ENCODE measurements around the gene CDC20B. TPM values are rescaled to one million over a fixed set of nuclear protein-coding genes. Genes with fewer than 3 reads are reported as not detected.
A peak's percentile ranks its signal among the peaks of the same experiment; 100 is the strongest.

The CDC20B gene
- total and polyA plus RNA-seq, 2 experiments from 2014 or later: not detected

DNA sequence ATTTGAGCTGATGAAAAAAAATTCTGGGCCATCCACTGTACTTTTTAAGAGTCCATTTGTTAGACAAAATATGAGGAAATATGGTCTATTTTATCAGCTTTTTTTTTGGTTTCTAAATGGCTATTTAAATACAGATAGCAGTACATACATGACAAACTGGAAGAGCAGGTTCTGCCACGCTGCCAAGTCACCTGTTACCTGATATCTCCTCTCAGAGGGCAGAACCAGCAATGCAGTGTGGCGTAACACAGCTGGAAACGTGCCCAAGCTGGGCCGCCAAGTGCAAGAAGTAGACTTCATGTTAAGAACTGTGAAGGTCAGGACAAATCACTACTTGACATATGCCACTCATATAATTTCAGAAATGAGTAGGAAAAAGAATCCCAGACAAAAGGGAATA, 46.0 kb upstream of the CDC20B start:
- Mint-ChIP-seq H3K9me3 (peaks cover 2% of the 10 kb centered on the region; the same call in 1 of the 3 replicates), H3K27me3 (ENCODE audit: insufficient read depth, low read depth, poor library complexity) (peaks cover 58% of the 10 kb centered on the region), H3K36me3 (ENCODE audit: low read depth) (no peaks in the 10 kb centered on the region), H3K4me1 (peaks cover 42% of the 10 kb centered on the region), H3K27ac (no peak overlapping the region), H3K4me3 (peak overlapping the region; percentile 53)
- TF ChIP-seq, protein P1, sequence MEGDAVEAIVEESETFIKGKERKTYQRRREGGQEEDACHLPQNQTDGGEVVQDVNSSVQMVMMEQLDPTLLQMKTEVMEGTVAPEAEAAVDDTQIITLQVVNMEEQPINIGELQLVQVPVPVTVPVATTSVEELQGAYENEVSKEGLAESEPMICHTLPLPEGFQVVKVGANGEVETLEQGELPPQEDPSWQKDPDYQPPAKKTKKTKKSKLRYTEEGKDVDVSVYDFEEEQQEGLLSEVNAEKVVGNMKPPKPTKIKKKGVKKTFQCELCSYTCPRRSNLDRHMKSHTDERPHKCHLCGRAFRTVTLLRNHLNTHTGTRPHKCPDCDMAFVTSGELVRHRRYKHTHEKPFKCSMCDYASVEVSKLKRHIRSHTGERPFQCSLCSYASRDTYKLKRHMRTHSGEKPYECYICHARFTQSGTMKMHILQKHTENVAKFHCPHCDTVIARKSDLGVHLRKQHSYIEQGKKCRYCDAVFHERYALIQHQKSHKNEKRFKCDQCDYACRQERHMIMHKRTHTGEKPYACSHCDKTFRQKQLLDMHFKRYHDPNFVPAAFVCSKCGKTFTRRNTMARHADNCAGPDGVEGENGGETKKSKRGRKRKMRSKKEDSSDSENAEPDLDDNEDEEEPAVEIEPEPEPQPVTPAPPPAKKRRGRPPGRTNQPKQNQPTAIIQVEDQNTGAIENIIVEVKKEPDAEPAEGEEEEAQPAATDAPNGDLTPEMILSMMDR (conservative IDR thresholded peaks at IDR 0.05; ENCODE audit: low read depth in 2 of 2): peak in 1 of 2 experiments; percentile 17; a peak in 1 of 4 replicates
- TF ChIP-seq, protein P2, sequence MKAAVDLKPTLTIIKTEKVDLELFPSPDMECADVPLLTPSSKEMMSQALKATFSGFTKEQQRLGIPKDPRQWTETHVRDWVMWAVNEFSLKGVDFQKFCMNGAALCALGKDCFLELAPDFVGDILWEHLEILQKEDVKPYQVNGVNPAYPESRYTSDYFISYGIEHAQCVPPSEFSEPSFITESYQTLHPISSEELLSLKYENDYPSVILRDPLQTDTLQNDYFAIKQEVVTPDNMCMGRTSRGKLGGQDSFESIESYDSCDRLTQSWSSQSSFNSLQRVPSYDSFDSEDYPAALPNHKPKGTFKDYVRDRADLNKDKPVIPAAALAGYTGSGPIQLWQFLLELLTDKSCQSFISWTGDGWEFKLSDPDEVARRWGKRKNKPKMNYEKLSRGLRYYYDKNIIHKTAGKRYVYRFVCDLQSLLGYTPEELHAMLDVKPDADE (IDR thresholded peaks at IDR 0.05): no peak
- H3K36me3 ChIP-seq (ENCODE audit: insufficient read depth): no peaks in the 10 kb centered on the region
- no peak for ATAC-seq
- H3K4me1 ChIP-seq (ENCODE audit: insufficient read depth): peaks cover 21% of the 10 kb centered on the region
- 0 out of 2 replicates have a peak, but pooled peaks cover 4% of the 10 kb centered on the region for H3F3A ChIP-seq (replicated peaks; ENCODE audit: low read depth)
- H3K4me3 ChIP-seq: no peak overlapping the region
- no peak overlapping the region for H2AFZ ChIP-seq
- H3K4me2 ChIP-seq: peak overlapping the region; percentile 82
- peaks cover 12% of the 10 kb centered on the region; the same call in 1 of the 2 replicates for H4K20me1 ChIP-seq (replicated peaks; ENCODE audit: insufficient read depth)
- H3K79me2 ChIP-seq (replicated peaks; ENCODE audit: insufficient read depth): no peaks in the 10 kb centered on the region
- H3K9me2 ChIP-seq (ENCODE audit: insufficient read depth): no peaks in the 10 kb centered on the region
- H3K27ac ChIP-seq (ENCODE audit: low read depth): no peak overlapping the region
- peak; percentile 80 for DNase-seq (ENCODE audit: low spot score)
- peaks cover 62% of the 10 kb centered on the region for H3K27me3 ChIP-seq (ENCODE audit: insufficient read depth)

DNA sequence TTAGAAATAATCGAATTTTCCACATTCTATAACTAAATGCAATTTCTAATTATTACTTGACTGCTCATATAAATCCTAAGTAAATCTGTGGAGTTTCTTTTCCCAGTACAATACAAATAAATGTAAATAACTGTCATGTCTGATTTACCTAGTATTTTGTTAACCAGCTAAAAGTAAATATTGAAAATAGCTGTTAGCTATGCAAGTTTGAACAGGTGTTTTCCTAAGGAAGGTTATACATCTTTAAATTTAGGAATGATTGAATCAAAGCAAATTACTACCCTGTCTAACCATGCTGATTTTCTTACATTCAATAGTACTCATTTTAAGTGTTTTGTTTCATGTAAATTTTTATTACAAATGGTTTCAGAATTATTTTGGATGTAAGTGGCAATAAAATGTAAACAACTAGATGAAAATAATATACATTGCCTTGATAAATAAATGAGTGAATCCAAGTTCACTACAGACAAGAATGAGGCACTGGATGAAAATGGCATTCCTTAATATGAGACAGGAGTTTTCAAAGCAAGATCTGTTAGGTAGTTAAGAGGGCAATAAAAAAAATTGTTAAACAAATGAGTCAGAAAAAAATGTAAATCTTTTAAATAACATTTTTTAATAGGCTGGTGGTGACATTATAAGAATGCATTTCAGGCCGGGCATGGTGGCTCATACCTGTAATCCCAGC, 38.4 kb upstream of the CDC20B start:
- Histone ChIP-seq H3K4me2 (no peak overlapping the region), H2AFZ (no peak overlapping the region), H3K4me3 (no peak overlapping the region), H4K20me1 (replicated peaks; ENCODE audit: insufficient read depth) (no peaks in the 10 kb centered on the region), H3K36me3 (ENCODE audit: insufficient read depth) (no peaks in the 10 kb centered on the region), H3K9me2 (ENCODE audit: insufficient read depth) (no peaks in the 10 kb centered on the region), H3K4me1 (ENCODE audit: insufficient read depth) (no peaks in the 10 kb centered on the region), H3K27me3 (ENCODE audit: insufficient read depth) (peaks cover 7% of the 10 kb centered on the region; the same call in 1 of the 2 replicates), H3K79me2 (replicated peaks; ENCODE audit: insufficient read depth) (no peaks in the 10 kb centered on the region), H3K27ac (ENCODE audit: low read depth) (no peak overlapping the region), H3F3A (replicated peaks; ENCODE audit: low read depth) (no peaks in the 10 kb centered on the region)
- H3K27ac Mint-ChIP-seq: no peak overlapping the region
- ATAC-seq (no peak), DNase-seq (ENCODE audit: low spot score) (no peak)
- no peaks in the 10 kb centered on the region for H3K9me3 Mint-ChIP-seq
- H3K36me3 Mint-ChIP-seq (ENCODE audit: low read depth): no peaks in the 10 kb centered on the region
- peaks cover 11% of the 10 kb centered on the region for H3K27me3 Mint-ChIP-seq (ENCODE audit: insufficient read depth, low read depth, poor library complexity)
- peaks cover 4% of the 10 kb centered on the region; the same call in 1 of the 3 replicates for H3K4me1 Mint-ChIP-seq
- H3K4me3 Mint-ChIP-seq: no peak overlapping the region
- TF ChIP-seq EZH2phosphoT487 (IDR thresholded peaks at IDR 0.05; ENCODE audit: unreplicated experiment) (no peak), JUNB (IDR thresholded peaks at IDR 0.05; ENCODE audit: unreplicated experiment) (no peak), ZNF331 (CRISPR knock-in tag; IDR thresholded peaks at IDR 0.05; ENCODE audit: low read depth) (no peak), NANOG (IDR thresholded peaks at IDR 0.05; ENCODE audit: borderline replicate concordance) (no peak), ZNF114 (CRISPR knock-in tag; IDR thresholded peaks at IDR 0.05) (no peak), EZH2 (IDR thresholded peaks at IDR 0.05; ENCODE audit: low read depth, unreplicated experiment) (no peak), POLR2AphosphoS5 (IDR thresholded peaks at IDR 0.05; ENCODE audit: low read depth) (no peak)
- TF ChIP-seq, protein P1 (conservative IDR thresholded peaks at IDR 0.05; ENCODE audit: low read depth in 2 of 2): no peak
- TF ChIP-seq, protein P3, sequence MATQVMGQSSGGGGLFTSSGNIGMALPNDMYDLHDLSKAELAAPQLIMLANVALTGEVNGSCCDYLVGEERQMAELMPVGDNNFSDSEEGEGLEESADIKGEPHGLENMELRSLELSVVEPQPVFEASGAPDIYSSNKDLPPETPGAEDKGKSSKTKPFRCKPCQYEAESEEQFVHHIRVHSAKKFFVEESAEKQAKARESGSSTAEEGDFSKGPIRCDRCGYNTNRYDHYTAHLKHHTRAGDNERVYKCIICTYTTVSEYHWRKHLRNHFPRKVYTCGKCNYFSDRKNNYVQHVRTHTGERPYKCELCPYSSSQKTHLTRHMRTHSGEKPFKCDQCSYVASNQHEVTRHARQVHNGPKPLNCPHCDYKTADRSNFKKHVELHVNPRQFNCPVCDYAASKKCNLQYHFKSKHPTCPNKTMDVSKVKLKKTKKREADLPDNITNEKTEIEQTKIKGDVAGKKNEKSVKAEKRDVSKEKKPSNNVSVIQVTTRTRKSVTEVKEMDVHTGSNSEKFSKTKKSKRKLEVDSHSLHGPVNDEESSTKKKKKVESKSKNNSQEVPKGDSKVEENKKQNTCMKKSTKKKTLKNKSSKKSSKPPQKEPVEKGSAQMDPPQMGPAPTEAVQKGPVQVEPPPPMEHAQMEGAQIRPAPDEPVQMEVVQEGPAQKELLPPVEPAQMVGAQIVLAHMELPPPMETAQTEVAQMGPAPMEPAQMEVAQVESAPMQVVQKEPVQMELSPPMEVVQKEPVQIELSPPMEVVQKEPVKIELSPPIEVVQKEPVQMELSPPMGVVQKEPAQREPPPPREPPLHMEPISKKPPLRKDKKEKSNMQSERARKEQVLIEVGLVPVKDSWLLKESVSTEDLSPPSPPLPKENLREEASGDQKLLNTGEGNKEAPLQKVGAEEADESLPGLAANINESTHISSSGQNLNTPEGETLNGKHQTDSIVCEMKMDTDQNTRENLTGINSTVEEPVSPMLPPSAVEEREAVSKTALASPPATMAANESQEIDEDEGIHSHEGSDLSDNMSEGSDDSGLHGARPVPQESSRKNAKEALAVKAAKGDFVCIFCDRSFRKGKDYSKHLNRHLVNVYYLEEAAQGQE (IDR thresholded peaks at IDR 0.05; ENCODE audit: unreplicated experiment): no peak
